ENCODE data around the gene MTAP.

- TF ChIP-seq, protein P1, sequence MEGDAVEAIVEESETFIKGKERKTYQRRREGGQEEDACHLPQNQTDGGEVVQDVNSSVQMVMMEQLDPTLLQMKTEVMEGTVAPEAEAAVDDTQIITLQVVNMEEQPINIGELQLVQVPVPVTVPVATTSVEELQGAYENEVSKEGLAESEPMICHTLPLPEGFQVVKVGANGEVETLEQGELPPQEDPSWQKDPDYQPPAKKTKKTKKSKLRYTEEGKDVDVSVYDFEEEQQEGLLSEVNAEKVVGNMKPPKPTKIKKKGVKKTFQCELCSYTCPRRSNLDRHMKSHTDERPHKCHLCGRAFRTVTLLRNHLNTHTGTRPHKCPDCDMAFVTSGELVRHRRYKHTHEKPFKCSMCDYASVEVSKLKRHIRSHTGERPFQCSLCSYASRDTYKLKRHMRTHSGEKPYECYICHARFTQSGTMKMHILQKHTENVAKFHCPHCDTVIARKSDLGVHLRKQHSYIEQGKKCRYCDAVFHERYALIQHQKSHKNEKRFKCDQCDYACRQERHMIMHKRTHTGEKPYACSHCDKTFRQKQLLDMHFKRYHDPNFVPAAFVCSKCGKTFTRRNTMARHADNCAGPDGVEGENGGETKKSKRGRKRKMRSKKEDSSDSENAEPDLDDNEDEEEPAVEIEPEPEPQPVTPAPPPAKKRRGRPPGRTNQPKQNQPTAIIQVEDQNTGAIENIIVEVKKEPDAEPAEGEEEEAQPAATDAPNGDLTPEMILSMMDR (optimal IDR thresholded peaks at IDR 0.05 in 1 of 3, IDR thresholded peaks at IDR 0.05 in 1 of 3, conservative IDR thresholded peaks at IDR 0.05 in 1 of 3; ENCODE audit: extremely low read depth in 1 of 3, insufficient read depth in 2 of 3, low read length in 3 of 3) = no peak
- no peak for TF ChIP-seq EZH2 (IDR thresholded peaks at IDR 0.05; ENCODE audit: low read length)
Observed at GRCh38 chr9:21974343-21974721, 171.9 kb downstream of the MTAP start.
